ENCODE data around the gene STK24.
A peak's percentile ranks its signal among the peaks of the same experiment; 100 is the strongest.

The STK24 gene

DNA sequence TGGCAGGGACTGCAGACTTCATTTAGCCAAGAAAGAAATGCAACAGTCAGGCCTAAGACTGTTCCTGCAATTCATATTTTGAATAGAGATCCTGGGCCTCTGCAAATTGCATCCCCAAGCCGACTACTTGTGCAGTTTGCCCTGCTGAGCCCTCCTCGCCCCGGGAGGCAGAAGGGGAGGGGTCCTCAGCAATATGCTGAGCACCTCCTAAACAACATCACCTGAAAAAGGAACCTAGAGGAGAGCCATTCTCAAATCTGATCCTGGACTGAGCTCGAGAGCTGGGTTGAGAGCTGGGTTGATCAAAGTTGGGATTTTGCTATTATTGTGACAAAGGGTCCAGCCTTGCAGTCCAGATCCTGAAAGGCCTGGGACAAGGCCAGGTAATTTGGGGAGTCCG lies 129.8 kb downstream of the STK24 start:
- DNase-seq = no peak

DNA sequence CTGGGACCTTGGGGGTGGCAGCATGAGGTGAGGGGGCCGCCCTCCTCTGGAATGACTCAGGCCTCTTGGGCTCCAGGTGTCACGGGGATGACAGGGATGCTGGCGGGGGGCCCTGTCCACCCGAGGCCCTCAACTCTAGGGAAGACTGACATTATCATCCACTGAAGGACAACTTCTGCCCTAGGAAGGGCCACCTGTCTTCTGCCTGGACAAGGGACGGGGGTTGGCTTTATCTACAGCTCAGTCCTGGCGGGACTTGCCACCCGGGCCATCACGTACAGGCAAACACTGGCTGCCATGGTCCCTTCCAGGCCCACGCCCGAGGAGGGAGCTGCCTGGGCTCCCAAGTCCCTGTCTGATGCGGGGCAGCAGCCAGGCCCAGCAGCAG lies 130.7 kb downstream of the STK24 start:
- no peak for DNase-seq

- peak; percentile 65 for DNase-seq
Observed at GRCh38 chr13:98445340-98446233, 131.3 kb downstream of the STK24 start.

- DNase-seq = no peak
Observed at GRCh38 chr13:98444381-98444780, 132.5 kb downstream of the STK24 start.

DNA sequence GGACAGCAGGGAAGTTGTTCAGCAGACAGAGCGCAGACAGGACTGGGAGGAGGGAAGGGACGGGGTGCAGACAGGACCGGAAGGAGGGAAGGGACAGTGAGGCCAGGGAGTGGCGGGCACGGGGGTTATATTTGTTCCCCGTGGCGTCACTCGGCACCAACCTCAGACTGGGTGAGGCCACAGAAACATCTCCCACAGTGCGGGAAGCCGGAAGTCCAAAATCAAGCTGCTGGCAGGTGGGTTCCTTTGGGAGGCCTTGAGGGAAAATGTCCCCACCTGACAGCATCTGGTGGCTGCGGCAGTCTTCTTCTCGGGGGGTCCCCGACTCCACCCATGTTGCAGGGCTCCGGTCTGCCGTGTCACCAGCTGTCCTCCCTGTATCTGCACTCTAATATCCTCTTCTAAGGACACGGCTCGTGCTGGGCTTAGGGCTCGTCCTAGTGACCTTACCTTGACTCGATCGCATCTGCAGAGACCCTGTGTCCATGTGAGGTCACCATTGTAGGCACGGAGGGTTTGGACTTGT lies 133.0 kb downstream of the STK24 start:
- no peak for DNase-seq

DNA sequence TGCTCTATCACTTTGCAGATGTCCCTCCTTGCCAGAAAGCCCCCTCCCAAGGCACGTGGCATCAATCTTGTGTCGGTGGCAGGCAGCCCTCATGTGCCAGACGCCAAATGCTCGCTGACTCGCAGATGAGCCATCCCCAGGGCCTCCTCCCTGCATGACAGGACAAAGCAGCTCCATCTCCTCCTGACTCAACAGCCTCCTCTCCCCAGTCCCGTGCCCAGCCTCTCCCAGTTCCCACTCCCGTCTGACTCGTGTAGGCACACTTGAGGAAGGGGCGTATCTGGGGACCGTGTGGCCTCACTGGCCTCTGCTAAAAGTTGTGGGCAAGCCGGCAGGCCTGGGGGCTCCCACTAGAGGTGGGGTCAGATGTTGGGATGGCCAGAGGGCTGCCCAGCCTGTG lies 133.6 kb downstream of the STK24 start:
- DNase-seq = peak; percentile 75

DNA sequence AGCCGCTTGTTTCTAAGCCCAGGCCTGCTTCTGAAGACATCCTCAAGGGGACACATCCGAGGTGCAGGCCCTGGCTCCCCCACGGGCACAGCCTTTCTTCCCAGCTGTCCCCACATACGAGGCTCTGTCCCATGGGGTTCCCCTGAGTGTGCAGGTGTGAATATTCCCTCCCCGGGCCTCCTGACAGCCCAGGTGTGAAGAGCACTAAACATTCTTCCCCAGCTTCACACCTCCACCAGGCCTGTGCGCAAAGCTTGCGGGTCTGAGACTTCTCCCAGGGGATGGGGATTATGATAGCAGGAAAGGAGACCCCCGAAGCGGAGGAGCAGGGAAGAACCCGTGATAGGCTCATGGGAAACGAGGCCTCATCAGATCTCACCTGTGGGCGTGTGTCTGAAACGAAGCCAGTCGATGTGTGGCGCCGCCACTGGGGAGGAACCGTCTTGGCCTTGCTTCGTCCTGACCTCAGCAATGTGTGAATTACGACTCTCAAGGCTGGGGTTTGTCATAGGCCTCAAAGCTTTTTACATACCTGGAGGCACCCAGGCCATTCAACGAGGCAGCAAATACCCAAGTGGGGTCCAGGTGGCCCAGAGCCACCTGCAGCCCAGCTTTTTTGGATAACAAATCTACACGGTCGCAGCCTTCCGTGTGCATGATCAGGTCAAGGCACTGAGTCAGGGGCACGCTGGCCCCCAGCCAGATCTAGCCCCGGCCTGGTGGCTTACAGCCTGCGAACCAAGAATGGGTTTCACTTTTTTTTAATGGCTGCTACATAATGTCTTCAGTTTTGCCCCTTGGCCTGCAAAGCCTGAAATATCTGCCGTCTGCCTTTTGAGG lies 134.3 kb downstream of the STK24 start:
- DNase-seq = no peak

DNA sequence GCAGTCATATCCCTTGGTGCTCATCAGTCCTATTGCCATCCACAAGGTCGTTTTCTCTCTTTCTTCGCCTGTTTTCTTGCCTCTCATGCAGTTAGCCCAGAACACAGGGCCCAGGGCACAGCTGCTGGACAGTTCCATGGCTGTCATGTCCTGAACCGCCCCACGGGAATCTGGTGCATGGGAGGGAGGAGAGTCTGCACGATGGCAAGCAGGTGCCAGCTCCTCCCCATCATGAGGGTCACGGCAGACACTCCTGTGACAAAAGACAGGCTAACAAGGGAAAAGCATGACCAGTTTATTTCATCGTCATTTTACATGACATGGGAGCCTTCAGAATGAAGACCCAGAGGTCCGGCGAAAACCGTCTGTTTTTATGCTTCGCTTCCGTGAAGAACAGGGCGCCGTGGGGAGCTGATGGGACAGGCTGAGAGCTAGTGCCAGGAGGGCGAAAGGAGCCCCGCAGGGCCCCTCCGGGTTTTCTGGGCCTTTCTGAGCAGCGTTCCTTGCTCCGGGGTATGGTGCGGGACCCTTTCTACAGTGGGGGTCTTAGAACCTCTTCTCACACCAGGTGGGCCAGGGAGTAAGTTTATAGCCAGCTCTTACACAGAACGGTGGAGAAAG lies 135.7 kb downstream of the STK24 start:
- DNase-seq = no peak

DNA sequence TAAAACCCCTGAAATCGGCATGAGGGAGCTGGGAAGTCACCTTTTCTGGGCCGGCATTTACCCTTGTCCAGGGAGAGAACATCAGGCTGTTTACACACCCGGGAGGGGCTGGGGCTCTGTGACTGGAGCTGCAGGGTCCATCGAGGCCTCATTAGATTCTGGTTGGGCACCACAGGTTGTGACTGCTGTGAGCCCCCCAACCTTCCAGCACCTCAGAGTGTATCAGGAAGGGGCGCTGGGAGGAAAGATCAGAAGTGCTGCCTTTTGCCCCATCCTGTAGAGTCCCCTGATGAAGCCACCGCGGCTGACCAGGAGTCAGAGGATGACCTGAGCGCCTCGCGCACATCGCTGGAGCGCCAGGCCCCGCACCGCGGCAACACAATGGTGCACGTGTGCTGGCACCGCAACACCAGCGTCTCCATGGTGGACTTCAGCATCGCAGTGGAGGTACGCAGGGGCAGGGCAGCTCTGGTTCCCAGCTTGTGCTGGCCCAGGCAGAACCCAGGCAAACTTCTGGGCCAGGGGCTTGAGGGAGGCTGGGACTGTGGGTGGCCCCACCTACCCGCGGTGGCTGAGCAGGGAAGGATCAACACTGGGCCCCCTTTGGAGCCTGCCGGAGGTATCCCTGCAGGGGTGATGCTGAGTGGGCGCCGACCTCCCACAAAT lies 136.4 kb downstream of the STK24 start:
- DNase-seq = no peak

- DNase-seq = no peak
Observed at GRCh38 chr13:98439896-98440295, 137.0 kb downstream of the STK24 start.

- no peak for DNase-seq
Observed at GRCh38 chr13:98439126-98439828, 137.6 kb downstream of the STK24 start.

DNA sequence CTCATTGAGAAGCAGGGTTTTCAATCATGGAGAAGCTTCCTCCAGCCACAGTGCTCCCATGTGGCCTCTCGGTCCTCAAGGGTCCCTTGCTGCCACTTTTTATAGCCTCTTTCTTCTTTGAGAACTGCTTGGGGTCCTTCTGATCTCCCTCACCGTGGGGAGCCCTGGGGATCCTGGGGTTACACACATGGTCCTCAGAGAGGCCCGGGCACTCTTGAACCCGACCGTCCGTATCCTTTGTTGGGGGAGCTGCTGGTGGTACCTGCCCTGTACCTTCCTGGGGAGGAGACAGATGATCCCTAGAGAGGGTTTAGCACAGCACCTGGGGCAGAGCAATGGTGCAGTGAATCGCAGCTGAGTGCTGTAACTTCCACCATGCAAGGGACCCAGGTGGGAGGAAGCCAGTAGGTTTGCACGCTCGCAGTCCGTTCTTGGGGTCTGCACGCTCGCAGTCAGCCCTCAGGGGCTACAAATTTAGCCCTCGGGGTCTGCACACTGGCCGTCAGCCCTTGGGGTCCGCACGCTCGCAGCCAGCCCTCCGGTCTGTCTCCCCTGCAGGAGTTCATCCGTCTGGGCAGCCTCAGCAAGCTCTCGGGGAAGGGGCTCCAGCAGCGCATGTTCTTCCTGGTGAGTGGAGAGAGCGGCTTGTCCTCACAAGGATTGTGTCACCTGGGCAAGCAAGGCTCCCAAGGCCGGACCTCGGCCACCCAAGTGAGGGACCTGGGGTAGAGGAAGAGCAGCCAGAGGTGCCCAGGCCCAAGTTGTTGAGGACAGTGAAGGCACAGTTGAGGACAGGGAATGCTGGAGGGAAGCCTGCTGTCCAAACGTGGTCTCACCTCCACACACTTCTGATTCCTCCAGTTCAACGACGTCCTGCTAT lies 138.4 kb downstream of the STK24 start:
- DNase-seq = no peak

- DNase-seq = no peak
Observed at GRCh38 chr13:98436233-98436910, 140.5 kb downstream of the STK24 start.

- no peak for DNase-seq
Observed at GRCh38 chr13:98435376-98435775, 141.5 kb downstream of the STK24 start.

DNA sequence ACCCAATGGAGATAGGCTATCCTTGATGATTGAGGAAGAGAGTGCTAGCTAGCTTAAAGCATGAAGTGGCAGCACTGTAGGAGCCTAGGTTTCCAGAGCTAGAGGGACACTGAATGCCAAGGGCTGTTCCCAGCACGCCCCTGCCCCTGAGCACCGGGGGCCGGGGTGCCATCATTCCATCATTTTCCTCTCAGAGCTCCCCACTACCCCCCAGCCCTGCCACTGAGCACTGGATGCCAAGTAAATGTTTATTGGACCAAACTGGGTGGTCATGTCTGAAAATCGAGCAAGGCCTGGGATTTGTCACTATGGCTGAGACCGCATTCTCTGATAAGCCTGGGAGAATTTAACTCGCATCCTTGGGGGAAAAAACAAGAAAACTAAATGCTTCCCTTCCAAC lies 142.8 kb downstream of the STK24 start:
- no peak for DNase-seq

GRCh38 chr13:98433654-98434053 lies 143.3 kb downstream of the STK24 start:
- no peak for DNase-seq

- DNase-seq = no peak
Observed at GRCh38 chr13:98432638-98433037, 144.3 kb downstream of the STK24 start.

DNA sequence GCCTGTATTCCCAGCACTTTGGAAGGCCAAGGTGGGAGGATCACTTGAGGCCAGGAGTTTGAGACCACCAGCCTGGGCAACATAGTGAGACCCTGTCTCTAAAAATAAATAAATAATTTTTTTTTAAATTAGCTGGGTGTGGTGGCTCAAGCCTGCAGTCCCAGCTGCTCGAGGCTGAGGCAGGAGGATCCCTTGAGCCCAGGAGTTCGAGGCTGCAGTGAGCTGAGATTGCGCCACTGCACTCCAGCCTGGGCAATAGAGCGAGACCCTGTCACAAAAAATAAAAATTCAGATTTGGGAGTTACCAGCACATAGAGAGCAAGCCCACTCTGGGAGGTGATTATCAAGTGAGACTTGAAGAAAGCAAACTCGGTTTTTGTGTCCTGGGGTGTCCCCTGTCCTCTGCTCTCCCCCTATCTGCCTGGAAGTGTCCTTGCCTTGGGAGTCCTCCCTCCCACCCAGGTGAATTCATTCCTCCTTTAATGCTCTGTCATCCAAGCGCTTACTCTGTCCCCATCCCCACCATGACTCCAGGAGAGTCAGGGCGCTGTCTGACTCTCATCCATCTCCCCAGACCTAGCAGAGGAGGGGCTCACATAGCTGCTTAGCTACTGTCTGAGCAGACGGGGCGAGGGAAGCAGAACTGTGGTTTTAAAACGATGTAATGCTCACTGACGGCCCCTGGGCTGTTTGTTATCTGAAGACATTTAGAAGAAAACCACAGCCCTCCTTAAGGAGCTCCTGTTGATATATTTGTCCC lies 146.8 kb downstream of the STK24 start:
- no peak for DNase-seq

- DNase-seq = no peak
Observed at GRCh38 chr13:98429531-98429930, 147.4 kb downstream of the STK24 start.

DNA sequence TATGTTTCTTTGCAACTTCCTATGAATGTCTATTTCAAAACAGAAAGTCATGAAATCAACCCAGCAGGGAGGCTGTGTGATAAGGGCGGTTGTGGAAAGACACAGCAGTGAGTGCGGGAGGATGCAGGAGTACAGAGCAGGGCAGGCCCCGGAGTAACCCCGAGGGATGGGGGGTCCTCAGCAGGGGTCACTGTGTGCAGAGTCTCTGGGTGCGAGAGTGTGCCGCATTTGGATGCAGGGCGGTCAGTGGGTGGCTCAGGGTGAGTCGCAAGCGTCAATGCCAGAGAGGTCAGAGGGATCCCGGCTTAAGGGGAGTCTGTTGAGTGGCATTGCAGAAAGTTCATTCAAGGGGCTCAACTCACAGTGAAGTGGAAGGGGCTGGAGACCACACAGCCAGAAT lies 147.8 kb downstream of the STK24 start:
- no peak for DNase-seq
